NT2/D1 (cell line): ENCODE results near the gene PLA2G3.

Experiments
- SUZ12 ChIP-seq: IDR thresholded peaks from 2 replicates; pipeline ENCODE4 v1.6.1; 2011; ENCODE audit not compliant: insufficient read length, insufficient read depth; ENCODE audit errors: extremely low read depth
- ZNF274 ChIP-seq: IDR thresholded peaks from 2 replicates; pipeline ENCODE4 v1.6.1; 2011; ENCODE audit warnings: mild to moderate bottlenecking, low read depth, low read length

DNA sequence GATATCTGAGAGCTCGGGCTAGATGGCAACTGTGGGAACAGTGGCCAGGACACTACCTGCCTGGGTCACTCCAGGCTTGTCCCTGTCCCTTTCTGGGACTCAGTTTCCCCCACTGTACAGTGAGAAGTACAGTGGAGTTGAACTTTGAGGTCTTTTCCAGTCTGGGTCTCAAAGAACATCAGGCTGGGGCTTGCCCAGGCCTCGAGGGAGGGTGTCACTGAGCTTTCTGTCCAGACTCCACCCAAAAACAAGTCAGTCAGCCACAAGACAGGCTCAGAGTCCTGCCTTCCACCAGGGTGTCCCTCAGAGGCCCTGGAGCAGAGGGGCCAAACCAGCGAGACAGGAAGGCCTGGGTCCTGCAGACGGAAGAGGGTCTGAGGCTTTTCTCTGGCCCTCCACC lies 2.0 kb upstream of the PLA2G3 start:
- TF ChIP-seq ZNF274: no peak
- no peak for TF ChIP-seq SUZ12
